AG10803 (cell line): ENCODE results near the gene FN3K.
"Not testable (repeated sequence)": the region's sequence is repeated elsewhere in the genome, so short reads cannot be mapped to it uniquely, and the experiment has no call there.

Source experiments
- DNase-seq: peaks from one replicate; pipeline ENCODE4 v3.0.0; 2010; ENCODE audit warnings: low read depth
- H3K4me3 ChIP-seq: 2 replicates; pipeline ENCODE4 v1.5.1; 2011; ENCODE audit warnings: mild to moderate bottlenecking, low read length, control low read depth
- CTCF ChIP-seq: conservative IDR thresholded peaks from 2 replicates; pipeline ENCODE4 v1.5.1; 2011; ENCODE audit warnings: mild to moderate bottlenecking, low read length, control low read depth, inconsistent platforms

The FN3K gene

GRCh38 chr17:82743344-82744219 is 8.2 kb downstream of the FN3K start:
- no peak for TF ChIP-seq CTCF
- H3K4me3 ChIP-seq = no peak overlapping the region
- no peak for DNase-seq

- not testable (repeated sequence) for DNase-seq, H3K4me3 ChIP-seq
Observed at GRCh38 chr17:82744736-82745135, 9.3 kb downstream of the FN3K start.

- H3K4me3 ChIP-seq = no peak overlapping the region
- TF ChIP-seq CTCF = no peak
- DNase-seq = no peak
Observed at GRCh38 chr17:82745524-82745923, 10.1 kb downstream of the FN3K start.

- no peak for TF ChIP-seq CTCF
- no peak overlapping the region for H3K4me3 ChIP-seq
- no peak for DNase-seq
Observed at GRCh38 chr17:82748756-82749155, 13.3 kb downstream of the FN3K start.

GRCh38 chr17:82750241-82750908 is 15.0 kb downstream of the FN3K start:
- TF ChIP-seq CTCF = no peak
- DNase-seq = no peak
- H3K4me3 ChIP-seq = no peak overlapping the region

GRCh38 chr17:82751171-82751570 is 15.8 kb downstream of the FN3K start:
- no peak for DNase-seq
- TF ChIP-seq CTCF = no peak
- peak overlapping the region; percentile 57 for H3K4me3 ChIP-seq

GRCh38 chr17:82751571-82752370 is 16.4 kb downstream of the FN3K start, which contains the start of gene TBCD:
TBCD (plus strand) TSS chr17:82752065; CDS start chr17:82752194, 129 bp downstream.
- DNase-seq = peak; percentile 89
- H3K4me3 ChIP-seq = peak within 1 kb of the TSS; percentile 79
- no peak for TF ChIP-seq CTCF
